K562 (cell line): ENCODE results near the gene WFIKKN1. TPM values are rescaled to one million over a fixed set of nuclear protein-coding genes. Genes with fewer than 3 reads are reported as not detected.

Experiments
- ATAC-seq: fragments of 200-7000 bp; cut with Tn5 transposase; 3 replicates; pipeline ENCODE4 v1.9.1; 2020; ENCODE audit warnings: moderate library complexity
- BruUV-seq: library from RNA; stranded (reverse); fragments of 400-500 nt; replicated peaks from 2 replicates; lab custom pipeline; 2021; lab: Mats Ljungman, UMichigan
- CTCF ChIA-PET: fragments of 300-600 bp; formaldehyde crosslinking; extraction: SDS; loops from one replicate; lab custom pipeline; 2021; ENCODE audit warnings: low intra/inter-chr PET ratio; lab: Yijun Ruan, JAX
- POLR2A ChIA-PET: fragments of 300-600, 350-650 bp; sonication (Branson Sonifier 250); formaldehyde crosslinking; extraction: SDS; loops from one replicate; lab custom pipeline; 2021; ENCODE audit warnings: antibody characterized with exemption, inconsistent platforms; lab: Yijun Ruan, JAX
- DNase-seq, 4 experiments: peaks; one replicate each; pipeline versions ENCODE4 v3.0.0 to v3.0.0-alpha.2; 2011 to 2018; ENCODE audit warnings: low spot score in 3 of 4, mixed read lengths in 3 of 4; ENCODE audit errors: extremely low read depth in 1 of 4
- FAIRE-seq: peaks from 2 replicates; lab custom pipeline; 2011; peaks lifted over from hg19 to GRCh38; lab: Jason Lieb, UNC
- H2AFZ ChIP-seq: 2 replicates; pipeline ENCODE4 v1.6.0; 2011; ENCODE audit warnings: low read depth, low read length, control low read depth, inconsistent platforms
- H3K27ac ChIP-seq: fragments of 200-600 bp; 3 replicates; pipeline ENCODE4 v1.8.0; 2011; ENCODE audit warnings: low read depth, mild to moderate bottlenecking, control low read depth, inconsistent platforms, low read length, moderate library complexity, mixed read lengths; ENCODE audit errors: extremely low read depth
- H3K27me3 ChIP-seq, 2 experiments: fragments of 300-600 bp in 1 of 2; 2 replicates in 1 of 2; 3 replicates in 1 of 2; pipeline versions ENCODE4 v1.6.0 to v1.8.0; 2011; ENCODE audit warnings: inconsistent platforms in 2 of 2, low read length in 2 of 2, mild to moderate bottlenecking in 1 of 2, mixed read lengths in 1 of 2, moderate library complexity in 1 of 2; ENCODE audit not compliant: control insufficient read depth in 2 of 2, insufficient read depth in 2 of 2
- H3K36me3 ChIP-seq: fragments of 300-600 bp; 3 replicates; pipeline ENCODE4 v1.8.0; 2011; ENCODE audit warnings: mild to moderate bottlenecking, low read length, inconsistent platforms; ENCODE audit not compliant: control insufficient read depth, insufficient read depth
- H3K4me1 ChIP-seq, 2 experiments: fragments of 200-600 bp in 1 of 2; replicated peaks in 1 of 2; 2 replicates in 1 of 2; 3 replicates in 1 of 2; pipeline versions ENCODE4 v1.5.1 to v1.8.0; 2011; ENCODE audit warnings: inconsistent platforms in 2 of 2, low read length in 2 of 2, mild to moderate bottlenecking in 1 of 2, mixed read lengths in 1 of 2, moderate library complexity in 1 of 2; ENCODE audit not compliant: control insufficient read depth in 2 of 2, insufficient read depth in 2 of 2
- H3K4me2 ChIP-seq: 2 replicates; pipeline ENCODE4 v1.6.1; 2011; ENCODE audit warnings: low read length, control low read depth, inconsistent platforms, mixed read lengths; ENCODE audit not compliant: insufficient read depth
- H3K4me3 ChIP-seq: fragments of 200-600 bp; sonication (generic), shearing (Covaris generic); 2 replicates; pipeline ENCODE4 v1.5.1; 2016; ENCODE audit warnings: control low read depth, inconsistent platforms
- H3K79me2 ChIP-seq: fragments of 200-600 bp; 3 replicates; pipeline ENCODE4 v1.8.0; 2011; ENCODE audit warnings: low read length, inconsistent platforms; ENCODE audit not compliant: control insufficient read depth, insufficient read depth
- H3K9ac ChIP-seq, 2 experiments: 2 replicates each; pipeline versions ENCODE4 v1.6.0 to v1.6.1; 2011; ENCODE audit warnings: low read depth in 2 of 2, low read length in 2 of 2, control low read depth in 1 of 2, inconsistent platforms in 1 of 2, mild to moderate bottlenecking in 1 of 2, mixed read lengths in 1 of 2; ENCODE audit not compliant: insufficient read depth in 1 of 2
- H3K9me1 ChIP-seq: one replicate; pipeline ENCODE4 v1.6.0; 2011; ENCODE audit warnings: inconsistent platforms, mild to moderate bottlenecking, low read length, moderate library complexity; ENCODE audit not compliant: control insufficient read depth, insufficient read depth
- H3K9me3 ChIP-seq: replicated peaks from 2 replicates; pipeline ENCODE4 v1.5.1; 2011; ENCODE audit warnings: low read depth, low read length, inconsistent platforms; ENCODE audit not compliant: control insufficient read depth, insufficient read depth
- H4K20me1 ChIP-seq: replicated peaks from 2 replicates; pipeline ENCODE4 v1.6.1; 2011; ENCODE audit warnings: low read length, inconsistent platforms, mixed read lengths; ENCODE audit not compliant: control insufficient read depth, insufficient read depth
- BRCA1 ChIP-seq, 2 experiments: fragments of 450-650 bp in 1 of 2; sonication (generic) in 1 of 2; formaldehyde crosslinking in 1 of 2; IDR thresholded peaks; 2 replicates each; pipeline versions ENCODE4 v1.5.0 to v1.6.1; 2017 to 2020; ENCODE audit warnings: mild to moderate bottlenecking in 1 of 2, missing genetic modification reagents in 1 of 2
- ILK ChIP-seq: fragments of 450-650 bp; IDR thresholded peaks from 2 replicates; pipeline ENCODE4 v1.6.1; 2016; ENCODE audit warnings: missing genetic modification characterization, low read depth, mild to moderate bottlenecking, missing compliant biosample characterization, moderate library complexity, borderline replicate concordance
- LCOR ChIP-seq: sonication (generic); formaldehyde crosslinking; IDR thresholded peaks from 2 replicates; pipeline ENCODE4 v1.8.0; 2022; ENCODE audit warnings: mild to moderate bottlenecking, missing genetic modification reagents
- NFIC ChIP-seq: fragments of 450-650 bp; IDR thresholded peaks from 2 replicates; pipeline ENCODE4 v1.6.1; 2017; ENCODE audit warnings: mild to moderate bottlenecking, inconsistent platforms
- POLR2G ChIP-seq: fragments of 200-400 bp; formaldehyde crosslinking; IDR thresholded peaks from 2 replicates; pipeline ENCODE4 v1.6.1; 2017; ENCODE audit warnings: low read depth, mild to moderate bottlenecking, antibody characterized with exemption, low read length, moderate library complexity
- RBFOX2 ChIP-seq: fragments of 200-400 bp; formaldehyde crosslinking; IDR thresholded peaks from 2 replicates; pipeline ENCODE4 v1.6.1; 2017; ENCODE audit warnings: low read depth, mild to moderate bottlenecking, low read length, moderate library complexity
- RCOR1 ChIP-seq, 2 experiments: IDR thresholded peaks; 2 replicates each; pipeline ENCODE4 v1.6.1; 2012; ENCODE audit warnings: low read depth in 2 of 2, low read length in 2 of 2, borderline replicate concordance in 1 of 2, improper control_type of control experiment in 1 of 2
- STAT5B ChIP-seq: fragments of 250-450 bp; sonication (Bioruptor Pico); IDR thresholded peaks from 2 replicates; pipeline ENCODE4 v1.8.0; 2021; ENCODE audit warnings: mild to moderate bottlenecking, inconsistent platforms
- TCF15 ChIP-seq: fragments of 250-450 bp; sonication (Bioruptor Pico); IDR thresholded peaks from 2 replicates; pipeline ENCODE4 v1.8.0; 2022; ENCODE audit warnings: moderate library complexity, mild to moderate bottlenecking, inconsistent platforms
- ZNF133 ChIP-seq: fragments of 250-450 bp; sonication (Bioruptor Pico); IDR thresholded peaks from 2 replicates; pipeline ENCODE4 v1.4.0; 2020; ENCODE audit warnings: mild to moderate bottlenecking
- ZNF263 ChIP-seq: sonication (generic); formaldehyde crosslinking; IDR thresholded peaks from 2 replicates; pipeline ENCODE4 v1.8.0; 2022; ENCODE audit warnings: mild to moderate bottlenecking, missing genetic modification reagents, borderline replicate concordance
- ZNF407 ChIP-seq: fragments of 450-650 bp; IDR thresholded peaks from 2 replicates; pipeline ENCODE4 v1.6.1; 2016; ENCODE audit warnings: low read depth
- ZNF589 ChIP-seq: fragments of 200-800 bp; sonication (Bioruptor generic); IDR thresholded peaks from 2 replicates; pipeline ENCODE4 v1.6.1; 2016; ENCODE audit warnings: low read depth, missing genetic modification characterization, missing compliant biosample characterization
- WGBS: fragments of 100-300 bp; shearing (Covaris generic); methylation state at CpG from one replicate; pipeline ENCODE4 v1.1.6; 2016; ENCODE audit warnings: low coverage, mixed read lengths; ENCODE audit not compliant: insufficient coverage; ENCODE audit errors: missing lambda C conversion rate; 5-methylcytosine and 5-hydroxymethylcytosine counted together
- in situ Hi-C: fragments of 300-500 bp; cut with MboI; formaldehyde crosslinking; loops from 4 replicates; pipeline ENCODE4 v1.15.0; 2018; ENCODE audit warnings: inconsistent platforms, mixed read lengths
- intact Hi-C: fragments of 100-400 bp; cut with micrococcal nuclease; formaldehyde crosslinking; loops from 2 replicates; pipeline ENCODE4 v1.14.2; 2022
- polyA plus RNA-seq, 8 experiments: library from polyadenylated mRNA; depleted of rRNA in 4 of 8; stranded (reverse) in 5 of 8; unstranded in 3 of 8; fragments of >200 nt; fragmentation: Nextera tagmentation in 2 of 8; fragmentation: Illumina TruSeq in 1 of 8; extraction: Ambion mirVana in 2 of 8; extraction: Trizol in 1 of 8; gene quantifications; 2 replicates each; pipeline versions ENCODE4 v1.2.1 to v1.2.3, GENCODE V29; 2011 to 2014; ENCODE audit warnings: inconsistent platforms in 1 of 8, missing spikeins in 1 of 8
- total RNA-seq, 7 experiments: library from RNA; depleted of rRNA in 6 of 7; stranded (reverse); fragments of >200 nt in 6 of 7; fragmentation: Illumina TruSeq in 2 of 7; extraction: Trizol in 2 of 7; gene quantifications; 2 replicates each; pipeline versions ENCODE4 v1.2.1 to v1.2.3, GENCODE V29; 2011 to 2021; ENCODE audit warnings: low replicate concordance in 1 of 7

WFIKKN1 gene
- total and polyA plus RNA-seq, 9 of the 15 experiments (the other 6 are each of a cell fraction or from before 2014, with no cell fraction given) = 0.14 to 1.1 (median 0.50) TPM; not detected in 4

- CTCF ChIA-PET = no interaction called here
- TF ChIP-seq ZNF407 = no peak
- TF ChIP-seq ZNF263 (CRISPR knock-in tag) = no peak
- no peak for TF ChIP-seq STAT5B (CRISPR knock-in tag)
- no peak for TF ChIP-seq ZNF133 (CRISPR knock-in tag)
- TF ChIP-seq RBFOX2 = peak; percentile 39
- no peak for TF ChIP-seq RCOR1 (IDR thresholded peaks at IDR 0.05; ENCODE audit: borderline replicate concordance in 1 of 2, low read depth in 2 of 2, low read length in 2 of 2)
- no peak for TF ChIP-seq ILK (tag)
- TF ChIP-seq POLR2G = peak; percentile 26
- TF ChIP-seq BRCA1 (IDR thresholded peaks at IDR 0.05) = no peak
- no peak for TF ChIP-seq BRCA1 (CRISPR knock-in tag; IDR thresholded peaks at IDR 0.05)
- TF ChIP-seq NFIC = peak; percentile 76
- no peak for TF ChIP-seq TCF15 (CRISPR knock-in tag)
- TF ChIP-seq LCOR = no peak
- TF ChIP-seq ZNF589 (CRISPR knock-in tag) = no peak
These were observed 40.8 kb downstream of the WFIKKN1 start for GRCh38 chr16:671353-672131.

More at GRCh38 chr16:671353-672131, 40.8 kb downstream of the WFIKKN1 start:
- H3K27me3 ChIP-seq = no peaks in the 10 kb centered on the region
- 0 out of 2 replicates have a peak, but pooled peaks cover 4% of the 10 kb centered on the region for H4K20me1 ChIP-seq
- no peak overlapping the region for H3K4me3 ChIP-seq
- H3K9me3 ChIP-seq = no peaks in the 10 kb centered on the region
- in situ Hi-C loops = loop anchor here (10.0 kb wide), 1 partner anchor 277 kb away; the partner anchor contains the start of gene NME4
- ATAC-seq = no peak
- no peak for DNase-seq
- H3K27ac ChIP-seq = no peak overlapping the region
- H3K79me2 ChIP-seq = peaks cover 28% of the 10 kb centered on the region
- WGBS = 90% methylated on average over 28 of the region's 40 CpGs
- FAIRE-seq = no peak
- intact Hi-C loops = no loop called here
- no peak overlapping the region for H2AFZ ChIP-seq
- BruUV-seq = no TSS peak
- POLR2A ChIA-PET = interaction anchor here (1.1 kb wide), 1 partner anchor 83 kb away, joined by 3 read pairs; no protein-coding TSS in a partner anchor
- peak overlapping the region in 1 of 2 experiments; percentile 52; a peak in 2 of 4 replicates for H3K9ac ChIP-seq
- peaks cover 24 to 98% of the 10 kb centered on the region in 2 experiments for H3K4me1 ChIP-seq
- H3K36me3 ChIP-seq = peaks cover 60% of the 10 kb centered on the region
- H3K9me1 ChIP-seq = no peaks in the 10 kb centered on the region
- no peak overlapping the region for H3K4me2 ChIP-seq
